PFSK-1 (cell line): ENCODE data around the gene PSPC1.

Source experiments
- POLR2AphosphoS5 ChIP-seq: IDR thresholded peaks from 2 replicates; pipeline ENCODE4 v1.6.1; 2012; ENCODE audit warnings: low read depth, mild to moderate bottlenecking, control low read depth, low read length, moderate library complexity
- SIN3A ChIP-seq: IDR thresholded peaks from 2 replicates; pipeline ENCODE4 v1.6.1; 2012; ENCODE audit warnings: mild to moderate bottlenecking, low read length, moderate library complexity, borderline replicate concordance; ENCODE audit not compliant: insufficient read depth
- TAF1 ChIP-seq: IDR thresholded peaks from 2 replicates; pipeline ENCODE4 v1.6.1; 2012; ENCODE audit warnings: low read length, control low read depth, borderline replicate concordance; ENCODE audit not compliant: insufficient read depth
- TF ChIP-seq, protein P1 (sequence below), 2 experiments: IDR thresholded peaks; 2 replicates each; pipeline versions ENCODE4 v1.6.1 to v1.8.0; 2011 to 2012; ENCODE audit warnings: low read depth in 2 of 2, low read length in 2 of 2, control low read depth in 1 of 2, inconsistent platforms in 1 of 2, mild to moderate bottlenecking in 1 of 2, moderate library complexity in 1 of 2; ENCODE audit not compliant: insufficient read depth in 1 of 2

DNA sequence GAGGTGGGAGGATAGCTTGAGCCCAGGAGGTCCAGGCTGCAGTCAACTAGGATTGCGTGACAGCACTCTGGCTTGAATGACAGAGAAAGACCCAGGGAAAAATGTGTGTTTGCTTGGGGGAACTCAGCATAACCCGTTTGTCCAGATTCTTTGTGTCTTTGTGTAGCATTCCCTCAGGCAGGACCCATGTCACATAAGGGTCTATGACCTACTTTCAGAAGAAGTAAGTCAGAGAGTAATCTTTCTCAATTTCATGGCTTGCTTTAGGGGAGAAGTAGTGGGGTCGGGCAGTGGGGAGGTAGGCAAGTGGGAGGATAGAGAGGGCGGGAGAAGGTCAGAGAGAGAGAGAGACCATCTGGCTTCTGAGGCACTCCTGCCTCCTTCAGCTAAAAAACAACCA is 11.9 kb upstream of the PSPC1 start:
- TF ChIP-seq POLR2AphosphoS5 (no peak), TAF1 (no peak), SIN3A (no peak)
- TF ChIP-seq, protein P1, sequence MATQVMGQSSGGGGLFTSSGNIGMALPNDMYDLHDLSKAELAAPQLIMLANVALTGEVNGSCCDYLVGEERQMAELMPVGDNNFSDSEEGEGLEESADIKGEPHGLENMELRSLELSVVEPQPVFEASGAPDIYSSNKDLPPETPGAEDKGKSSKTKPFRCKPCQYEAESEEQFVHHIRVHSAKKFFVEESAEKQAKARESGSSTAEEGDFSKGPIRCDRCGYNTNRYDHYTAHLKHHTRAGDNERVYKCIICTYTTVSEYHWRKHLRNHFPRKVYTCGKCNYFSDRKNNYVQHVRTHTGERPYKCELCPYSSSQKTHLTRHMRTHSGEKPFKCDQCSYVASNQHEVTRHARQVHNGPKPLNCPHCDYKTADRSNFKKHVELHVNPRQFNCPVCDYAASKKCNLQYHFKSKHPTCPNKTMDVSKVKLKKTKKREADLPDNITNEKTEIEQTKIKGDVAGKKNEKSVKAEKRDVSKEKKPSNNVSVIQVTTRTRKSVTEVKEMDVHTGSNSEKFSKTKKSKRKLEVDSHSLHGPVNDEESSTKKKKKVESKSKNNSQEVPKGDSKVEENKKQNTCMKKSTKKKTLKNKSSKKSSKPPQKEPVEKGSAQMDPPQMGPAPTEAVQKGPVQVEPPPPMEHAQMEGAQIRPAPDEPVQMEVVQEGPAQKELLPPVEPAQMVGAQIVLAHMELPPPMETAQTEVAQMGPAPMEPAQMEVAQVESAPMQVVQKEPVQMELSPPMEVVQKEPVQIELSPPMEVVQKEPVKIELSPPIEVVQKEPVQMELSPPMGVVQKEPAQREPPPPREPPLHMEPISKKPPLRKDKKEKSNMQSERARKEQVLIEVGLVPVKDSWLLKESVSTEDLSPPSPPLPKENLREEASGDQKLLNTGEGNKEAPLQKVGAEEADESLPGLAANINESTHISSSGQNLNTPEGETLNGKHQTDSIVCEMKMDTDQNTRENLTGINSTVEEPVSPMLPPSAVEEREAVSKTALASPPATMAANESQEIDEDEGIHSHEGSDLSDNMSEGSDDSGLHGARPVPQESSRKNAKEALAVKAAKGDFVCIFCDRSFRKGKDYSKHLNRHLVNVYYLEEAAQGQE (IDR thresholded peaks at IDR 0.05; ENCODE audit: insufficient read depth in 1 of 2, low read depth in 2 of 2, low read length in 2 of 2), result no peak
